HCT116 (cell line): Measurements from ENCODE around the gene HIPK3.

Experiments
- CTCF ChIP-seq, 3 experiments: fragments of 200-600 bp in 1 of 3; sonication (generic) in 1 of 3; IDR thresholded peaks in 2 of 3; conservative IDR thresholded peaks in 1 of 3; 2 replicates each; pipeline ENCODE4 v1.5.1; 2012 to 2017; ENCODE audit warnings: low read depth in 2 of 3, low read length in 2 of 3, antibody characterized with exemption in 1 of 3, borderline replicate concordance in 1 of 3, control low read depth in 1 of 3, mild to moderate bottlenecking in 1 of 3, mixed read lengths in 1 of 3, mixed run types in 1 of 3, moderate library complexity in 1 of 3; ENCODE audit not compliant: insufficient read depth in 1 of 3
- EZH2 ChIP-seq: fragments of 200-600 bp; sonication (generic); IDR thresholded peaks from 2 replicates; pipeline ENCODE4 v1.6.1; 2017; ENCODE audit warnings: antibody characterized with exemption, mixed run types
- MAX ChIP-seq: IDR thresholded peaks from 2 replicates; pipeline ENCODE4 v1.6.1; 2012
- POLR2A ChIP-seq: IDR thresholded peaks from 2 replicates; pipeline ENCODE4 v1.7.0; 2011; ENCODE audit warnings: borderline replicate concordance; ENCODE audit not compliant: insufficient read depth, insufficient read length; ENCODE audit errors: extremely low read depth
- POLR2AphosphoS5 ChIP-seq: IDR thresholded peaks from 2 replicates; pipeline ENCODE4 v1.6.1; 2011; ENCODE audit warnings: mild to moderate bottlenecking, low read depth, low read length, moderate library complexity
- SIN3A ChIP-seq: IDR thresholded peaks from 2 replicates; pipeline ENCODE4 v1.6.1; 2012; ENCODE audit warnings: low read depth
- SP1 ChIP-seq: IDR thresholded peaks from 2 replicates; pipeline ENCODE4 v1.6.1; 2012; ENCODE audit warnings: low read depth
- TF ChIP-seq, protein P1 (sequence below): IDR thresholded peaks from 2 replicates; pipeline ENCODE4 v1.6.1; 2012; ENCODE audit warnings: low read depth

- TF ChIP-seq SP1 = no peak
- TF ChIP-seq POLR2A = no peak
- TF ChIP-seq SIN3A = no peak
- no peak for TF ChIP-seq CTCF (IDR thresholded peaks at IDR 0.05 in 2 of 3, conservative IDR thresholded peaks at IDR 0.05 in 1 of 3; ENCODE audit: borderline replicate concordance in 1 of 3, insufficient read depth in 1 of 3, low read depth in 2 of 3, low read length in 2 of 3)
- TF ChIP-seq EZH2 = no peak
- TF ChIP-seq MAX = no peak
- no peak for TF ChIP-seq POLR2AphosphoS5
- TF ChIP-seq, protein P1, sequence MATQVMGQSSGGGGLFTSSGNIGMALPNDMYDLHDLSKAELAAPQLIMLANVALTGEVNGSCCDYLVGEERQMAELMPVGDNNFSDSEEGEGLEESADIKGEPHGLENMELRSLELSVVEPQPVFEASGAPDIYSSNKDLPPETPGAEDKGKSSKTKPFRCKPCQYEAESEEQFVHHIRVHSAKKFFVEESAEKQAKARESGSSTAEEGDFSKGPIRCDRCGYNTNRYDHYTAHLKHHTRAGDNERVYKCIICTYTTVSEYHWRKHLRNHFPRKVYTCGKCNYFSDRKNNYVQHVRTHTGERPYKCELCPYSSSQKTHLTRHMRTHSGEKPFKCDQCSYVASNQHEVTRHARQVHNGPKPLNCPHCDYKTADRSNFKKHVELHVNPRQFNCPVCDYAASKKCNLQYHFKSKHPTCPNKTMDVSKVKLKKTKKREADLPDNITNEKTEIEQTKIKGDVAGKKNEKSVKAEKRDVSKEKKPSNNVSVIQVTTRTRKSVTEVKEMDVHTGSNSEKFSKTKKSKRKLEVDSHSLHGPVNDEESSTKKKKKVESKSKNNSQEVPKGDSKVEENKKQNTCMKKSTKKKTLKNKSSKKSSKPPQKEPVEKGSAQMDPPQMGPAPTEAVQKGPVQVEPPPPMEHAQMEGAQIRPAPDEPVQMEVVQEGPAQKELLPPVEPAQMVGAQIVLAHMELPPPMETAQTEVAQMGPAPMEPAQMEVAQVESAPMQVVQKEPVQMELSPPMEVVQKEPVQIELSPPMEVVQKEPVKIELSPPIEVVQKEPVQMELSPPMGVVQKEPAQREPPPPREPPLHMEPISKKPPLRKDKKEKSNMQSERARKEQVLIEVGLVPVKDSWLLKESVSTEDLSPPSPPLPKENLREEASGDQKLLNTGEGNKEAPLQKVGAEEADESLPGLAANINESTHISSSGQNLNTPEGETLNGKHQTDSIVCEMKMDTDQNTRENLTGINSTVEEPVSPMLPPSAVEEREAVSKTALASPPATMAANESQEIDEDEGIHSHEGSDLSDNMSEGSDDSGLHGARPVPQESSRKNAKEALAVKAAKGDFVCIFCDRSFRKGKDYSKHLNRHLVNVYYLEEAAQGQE = no peak
Measured at GRCh38 chr11:33284818-33285217, 27.6 kb downstream of the HIPK3 start.
